K562 (cell line): ENCODE measurements around the gene BRAF. TPM values are rescaled to one million over a fixed set of nuclear protein-coding genes. Genes with fewer than 3 reads are reported as not detected.
A peak's percentile ranks its signal among the peaks of the same experiment; 100 is the strongest.

ENCODE experiments used
- ATAC-seq: fragments of 200-7000 bp; cut with Tn5 transposase; 3 replicates; pipeline ENCODE4 v1.9.1; 2020; ENCODE audit warnings: moderate library complexity
- BruUV-seq: library from RNA; stranded (reverse); fragments of 400-500 nt; replicated peaks from 2 replicates; lab custom pipeline; 2021; lab: Mats Ljungman, UMichigan
- CTCF ChIA-PET: fragments of 300-600 bp; formaldehyde crosslinking; extraction: SDS; loops from one replicate; lab custom pipeline; 2021; ENCODE audit warnings: low intra/inter-chr PET ratio; lab: Yijun Ruan, JAX
- POLR2A ChIA-PET: fragments of 300-600, 350-650 bp; sonication (Branson Sonifier 250); formaldehyde crosslinking; extraction: SDS; loops from one replicate; lab custom pipeline; 2021; ENCODE audit warnings: antibody characterized with exemption, inconsistent platforms; lab: Yijun Ruan, JAX
- DNase-seq, 4 experiments: peaks; one replicate each; pipeline versions ENCODE4 v3.0.0 to v3.0.0-alpha.2; 2011 to 2018; ENCODE audit warnings: low spot score in 3 of 4, mixed read lengths in 3 of 4; ENCODE audit errors: extremely low read depth in 1 of 4
- FAIRE-seq: peaks from 2 replicates; lab custom pipeline; 2011; peaks lifted over from hg19 to GRCh38; lab: Jason Lieb, UNC
- H2AFZ ChIP-seq: 2 replicates; pipeline ENCODE4 v1.6.0; 2011; ENCODE audit warnings: low read depth, low read length, control low read depth, inconsistent platforms
- H3K27ac ChIP-seq: fragments of 200-600 bp; 3 replicates; pipeline ENCODE4 v1.8.0; 2011; ENCODE audit warnings: low read depth, mild to moderate bottlenecking, control low read depth, inconsistent platforms, low read length, moderate library complexity, mixed read lengths; ENCODE audit errors: extremely low read depth
- H3K27me3 ChIP-seq, 2 experiments: fragments of 300-600 bp in 1 of 2; 2 replicates in 1 of 2; 3 replicates in 1 of 2; pipeline versions ENCODE4 v1.6.0 to v1.8.0; 2011; ENCODE audit warnings: inconsistent platforms in 2 of 2, low read length in 2 of 2, mild to moderate bottlenecking in 1 of 2, mixed read lengths in 1 of 2, moderate library complexity in 1 of 2; ENCODE audit not compliant: control insufficient read depth in 2 of 2, insufficient read depth in 2 of 2
- H3K36me3 ChIP-seq: fragments of 300-600 bp; 3 replicates; pipeline ENCODE4 v1.8.0; 2011; ENCODE audit warnings: mild to moderate bottlenecking, low read length, inconsistent platforms; ENCODE audit not compliant: control insufficient read depth, insufficient read depth
- H3K4me1 ChIP-seq, 2 experiments: fragments of 200-600 bp in 1 of 2; replicated peaks in 1 of 2; 2 replicates in 1 of 2; 3 replicates in 1 of 2; pipeline versions ENCODE4 v1.5.1 to v1.8.0; 2011; ENCODE audit warnings: inconsistent platforms in 2 of 2, low read length in 2 of 2, mild to moderate bottlenecking in 1 of 2, mixed read lengths in 1 of 2, moderate library complexity in 1 of 2; ENCODE audit not compliant: control insufficient read depth in 2 of 2, insufficient read depth in 2 of 2
- H3K4me2 ChIP-seq: 2 replicates; pipeline ENCODE4 v1.6.1; 2011; ENCODE audit warnings: low read length, control low read depth, inconsistent platforms, mixed read lengths; ENCODE audit not compliant: insufficient read depth
- H3K4me3 ChIP-seq: fragments of 200-600 bp; sonication (generic), shearing (Covaris generic); 2 replicates; pipeline ENCODE4 v1.5.1; 2016; ENCODE audit warnings: control low read depth, inconsistent platforms
- H3K79me2 ChIP-seq: fragments of 200-600 bp; 3 replicates; pipeline ENCODE4 v1.8.0; 2011; ENCODE audit warnings: low read length, inconsistent platforms; ENCODE audit not compliant: control insufficient read depth, insufficient read depth
- H3K9ac ChIP-seq, 2 experiments: 2 replicates each; pipeline versions ENCODE4 v1.6.0 to v1.6.1; 2011; ENCODE audit warnings: low read depth in 2 of 2, low read length in 2 of 2, control low read depth in 1 of 2, inconsistent platforms in 1 of 2, mild to moderate bottlenecking in 1 of 2, mixed read lengths in 1 of 2; ENCODE audit not compliant: insufficient read depth in 1 of 2
- H3K9me1 ChIP-seq: one replicate; pipeline ENCODE4 v1.6.0; 2011; ENCODE audit warnings: inconsistent platforms, mild to moderate bottlenecking, low read length, moderate library complexity; ENCODE audit not compliant: control insufficient read depth, insufficient read depth
- H3K9me3 ChIP-seq: replicated peaks from 2 replicates; pipeline ENCODE4 v1.5.1; 2011; ENCODE audit warnings: low read depth, low read length, inconsistent platforms; ENCODE audit not compliant: control insufficient read depth, insufficient read depth
- H4K20me1 ChIP-seq: replicated peaks from 2 replicates; pipeline ENCODE4 v1.6.1; 2011; ENCODE audit warnings: low read length, inconsistent platforms, mixed read lengths; ENCODE audit not compliant: control insufficient read depth, insufficient read depth
- FOXP1 ChIP-seq: sonication (generic); formaldehyde crosslinking; IDR thresholded peaks from 2 replicates; pipeline ENCODE4 v1.8.0; 2022; ENCODE audit warnings: mild to moderate bottlenecking, missing genetic modification reagents
- KDM1A ChIP-seq, 2 experiments: fragments of 450-650 bp; IDR thresholded peaks; 2 replicates each; pipeline ENCODE4 v1.6.1; 2016; ENCODE audit warnings: mild to moderate bottlenecking in 2 of 2
- MCM3 ChIP-seq: fragments of 450-650 bp; IDR thresholded peaks from 2 replicates; pipeline ENCODE4 v1.6.1; 2016
- PCBP2 ChIP-seq: fragments of 200-400 bp; formaldehyde crosslinking; IDR thresholded peaks from 2 replicates; pipeline ENCODE4 v1.6.1; 2018; ENCODE audit warnings: low read length, low read depth, mild to moderate bottlenecking, moderate library complexity; ENCODE audit not compliant: poor library complexity, severe bottlenecking
- SIN3B ChIP-seq: fragments of 450-650 bp; IDR thresholded peaks from 2 replicates; pipeline ENCODE4 v1.6.1; 2017; ENCODE audit warnings: low read depth, mild to moderate bottlenecking, moderate library complexity
- SRSF3 ChIP-seq: fragments of 200-400 bp; formaldehyde crosslinking; IDR thresholded peaks from 2 replicates; pipeline ENCODE4 v1.6.1; 2016; ENCODE audit warnings: mild to moderate bottlenecking, low read length, moderate library complexity; ENCODE audit not compliant: insufficient read depth
- ZNF184 ChIP-seq: sonication (generic); formaldehyde crosslinking; IDR thresholded peaks from 2 replicates; pipeline ENCODE4 v1.5.0; 2020; ENCODE audit warnings: missing genetic modification reagents
- WGBS: fragments of 100-300 bp; shearing (Covaris generic); methylation state at CpG from one replicate; pipeline ENCODE4 v1.1.6; 2016; ENCODE audit warnings: low coverage, mixed read lengths; ENCODE audit not compliant: insufficient coverage; ENCODE audit errors: missing lambda C conversion rate; 5-methylcytosine and 5-hydroxymethylcytosine counted together
- in situ Hi-C: fragments of 300-500 bp; cut with MboI; formaldehyde crosslinking; loops from 4 replicates; pipeline ENCODE4 v1.15.0; 2018; ENCODE audit warnings: inconsistent platforms, mixed read lengths
- intact Hi-C: fragments of 100-400 bp; cut with micrococcal nuclease; formaldehyde crosslinking; loops from 2 replicates; pipeline ENCODE4 v1.14.2; 2022
- polyA plus RNA-seq, 8 experiments: library from polyadenylated mRNA; depleted of rRNA in 4 of 8; stranded (reverse) in 5 of 8; unstranded in 3 of 8; fragments of >200 nt; fragmentation: Nextera tagmentation in 2 of 8; fragmentation: Illumina TruSeq in 1 of 8; extraction: Ambion mirVana in 2 of 8; extraction: Trizol in 1 of 8; gene quantifications; 2 replicates each; pipeline versions ENCODE4 v1.2.1 to v1.2.3, GENCODE V29; 2011 to 2014; ENCODE audit warnings: inconsistent platforms in 1 of 8, missing spikeins in 1 of 8
- total RNA-seq, 7 experiments: library from RNA; depleted of rRNA in 6 of 7; stranded (reverse); fragments of >200 nt in 6 of 7; fragmentation: Illumina TruSeq in 2 of 7; extraction: Trizol in 2 of 7; gene quantifications; 2 replicates each; pipeline versions ENCODE4 v1.2.1 to v1.2.3, GENCODE V29; 2011 to 2021; ENCODE audit warnings: low replicate concordance in 1 of 7
- TF ChIP-seq, protein P1 (sequence below): fragments of 250-450 bp; sonication (Bioruptor Pico); IDR thresholded peaks from 2 replicates; pipeline ENCODE4 v1.4.0; 2020

Gene BRAF
- total and polyA plus RNA-seq, 9 of the 15 experiments (the other 6 are each of a cell fraction or from before 2014, with no cell fraction given) = 3.6 to 38.3 (median 21.9) TPM

DNA sequence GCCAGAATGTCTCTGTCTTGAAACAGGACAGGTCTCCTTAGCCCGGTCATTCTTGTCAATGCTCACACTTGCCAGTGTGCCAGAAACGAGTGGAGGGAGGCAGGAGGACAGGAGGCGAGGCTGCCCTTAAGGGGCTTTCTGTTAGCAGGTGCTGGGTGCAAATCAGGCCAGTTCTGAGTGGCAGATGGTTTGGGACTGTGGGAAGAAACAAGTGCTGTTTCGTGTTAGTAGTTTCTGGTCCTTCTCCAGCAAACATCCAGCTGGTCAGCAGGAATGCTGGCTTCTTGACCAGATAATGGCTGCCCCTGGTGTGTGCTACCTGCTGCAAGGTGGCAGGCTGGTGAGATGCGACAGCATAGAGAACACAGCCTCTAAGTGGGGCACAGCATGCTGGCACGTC lies 236.4 kb downstream of the BRAF start:
- POLR2A ChIA-PET = interaction anchor here (1.6 kb wide), 1 partner anchor 11 kb away, joined by 5 read pairs; no protein-coding TSS in a partner anchor

DNA sequence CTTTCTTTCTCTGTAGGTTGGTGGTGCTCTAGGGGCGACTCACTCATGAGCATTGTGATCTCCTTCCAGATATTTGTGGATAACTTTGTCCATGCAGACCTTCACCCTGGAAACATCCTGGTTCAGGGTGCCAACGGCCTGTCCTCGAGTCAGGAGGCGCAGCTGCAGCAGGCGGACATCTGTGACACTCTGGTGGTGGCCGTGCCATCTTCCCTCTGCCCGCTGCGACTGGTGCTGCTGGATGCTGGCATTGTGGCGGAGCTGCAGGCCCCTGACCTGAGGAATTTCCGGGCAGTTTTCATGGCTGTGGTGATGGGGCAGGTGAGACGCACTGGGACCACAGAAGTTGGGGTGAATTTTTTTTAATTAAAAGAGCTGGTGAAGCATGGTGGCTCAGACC lies 237.8 kb downstream of the BRAF start:
- Histone ChIP-seq H3K4me2 (no peak overlapping the region), H3K9ac (no peak overlapping the region), H3K9me3 (no peaks in the 10 kb centered on the region), H3K27ac (no peak overlapping the region), H3K27me3 (no peaks in the 10 kb centered on the region), H3K79me2 (no peaks in the 10 kb centered on the region), H2AFZ (no peak overlapping the region), H4K20me1 (peaks cover 7% of the 10 kb centered on the region; the same call in 1 of the 2 replicates), H3K36me3 (no peaks in the 10 kb centered on the region), H3K4me1 (peaks cover 0 to 6% of the 10 kb centered on the region in 2 experiments; a peak in 1 of 5 replicates), H3K9me1 (no peaks in the 10 kb centered on the region), H3K4me3 (no peak overlapping the region)
- FAIRE-seq = no peak
- POLR2A ChIA-PET = interaction anchor here (0.6 to 1.3 kb wide), 4 partner anchors 8 to 15 kb away, joined by 3 read pairs; partner anchors contain the start of gene ADCK2
- in situ Hi-C loops = no loop called here
- CTCF ChIA-PET = no interaction called here
- TF ChIP-seq KDM1A (IDR thresholded peaks at IDR 0.05) = no peak
- TF ChIP-seq PCBP2 = no peak
- no peak for TF ChIP-seq SIN3B
- no peak for TF ChIP-seq SRSF3
- TF ChIP-seq, protein P1, sequence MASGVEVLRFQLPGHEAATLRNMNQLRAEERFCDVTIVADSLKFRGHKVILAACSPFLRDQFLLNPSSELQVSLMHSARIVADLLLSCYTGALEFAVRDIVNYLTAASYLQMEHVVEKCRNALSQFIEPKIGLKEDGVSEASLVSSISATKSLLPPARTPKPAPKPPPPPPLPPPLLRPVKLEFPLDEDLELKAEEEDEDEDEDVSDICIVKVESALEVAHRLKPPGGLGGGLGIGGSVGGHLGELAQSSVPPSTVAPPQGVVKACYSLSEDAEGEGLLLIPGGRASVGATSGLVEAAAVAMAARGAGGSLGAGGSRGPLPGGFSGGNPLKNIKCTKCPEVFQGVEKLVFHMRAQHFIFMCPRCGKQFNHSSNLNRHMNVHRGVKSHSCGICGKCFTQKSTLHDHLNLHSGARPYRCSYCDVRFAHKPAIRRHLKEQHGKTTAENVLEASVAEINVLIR (CRISPR knock-in tag) = no peak
- ATAC-seq = no peak
- no TSS peak for BruUV-seq
- intact Hi-C loops = no loop called here
- no peak for DNase-seq
- 75% methylated on average over 11 of the region's 11 CpGs for WGBS

More for the DNA sequence above, 236.4 kb downstream of the BRAF start:
- in situ Hi-C loops (no loop called here), intact Hi-C loops (no loop called here)
- CTCF ChIA-PET = no interaction called here
- Histone ChIP-seq H2AFZ (no peak overlapping the region), H3K4me1 (peaks cover 0 to 6% of the 10 kb centered on the region in 2 experiments; a peak in 1 of 5 replicates), H3K79me2 (no peaks in the 10 kb centered on the region), H3K9ac (no peak overlapping the region), H3K4me2 (no peak overlapping the region), H3K27me3 (no peaks in the 10 kb centered on the region), H3K9me1 (no peaks in the 10 kb centered on the region), H3K4me3 (no peak overlapping the region), H3K36me3 (no peaks in the 10 kb centered on the region), H3K27ac (no peak overlapping the region), H4K20me1 (peaks cover 5% of the 10 kb centered on the region; the same call in 1 of the 2 replicates), H3K9me3 (no peaks in the 10 kb centered on the region)
- 47% methylated on average over 6 of the region's 6 CpGs for WGBS
- no peak for DNase-seq
- no peak for ATAC-seq
- no peak for FAIRE-seq
- no peak for TF ChIP-seq MCM3
- TF ChIP-seq ZNF184 (CRISPR knock-in tag) = 0 out of 2 replicates have a peak, but pooled peaks have one; percentile 21
- no peak for TF ChIP-seq FOXP1 (CRISPR knock-in tag)
- no TSS peak for BruUV-seq
